IMR-90 (cell line): ENCODE results near the gene SEMA3E. TPM values are rescaled to one million over a fixed set of nuclear protein-coding genes. Genes with fewer than 3 reads are reported as not detected.

Experiments
- ATAC-seq: fragments of 200-7000 bp; cut with Tn5 transposase; 2 replicates; pipeline ENCODE4 v1.9.1; 2020; ENCODE audit warnings: low read depth, mild to moderate bottlenecking, moderate library complexity
- BruUV-seq: library from RNA; stranded (reverse); fragments of 400-500 nt; replicated peaks from 2 replicates; lab custom pipeline; 2021; lab: Mats Ljungman, UMichigan
- CTCF ChIA-PET: fragments of 300-600 bp; formaldehyde crosslinking; extraction: SDS; loops from one replicate; lab custom pipeline; 2021; ENCODE audit warnings: antibody characterized with exemption; lab: Yijun Ruan, JAX
- POLR2A ChIA-PET: fragments of 300-600 bp; sonication (Branson Sonifier 250); formaldehyde crosslinking; loops from one replicate; lab custom pipeline; 2022; ENCODE audit warnings: antibody characterized with exemption; ENCODE audit not compliant: unreplicated experiment; lab: Charles Lee
- DNase-seq: peaks from one replicate; pipeline ENCODE4 v3.0.0; 2013
- H2AFZ ChIP-seq: replicated peaks from 2 replicates; pipeline ENCODE3; 2013; ENCODE audit warnings: low read length, mild to moderate bottlenecking; ENCODE audit not compliant: poor library complexity
- H2AK5ac ChIP-seq: 2 replicates; pipeline ENCODE4 v1.6.1; 2013; ENCODE audit warnings: low read depth, low read length, inconsistent platforms
- H2AK9ac ChIP-seq: replicated peaks from 2 replicates; pipeline ENCODE3; 2013; ENCODE audit warnings: mild to moderate bottlenecking, low read depth, low read length, moderate library complexity; ENCODE audit not compliant: poor library complexity
- H2BK120ac ChIP-seq: 2 replicates; pipeline ENCODE4 v1.6.1; 2013; ENCODE audit warnings: low read depth, low read length, inconsistent platforms
- H2BK15ac ChIP-seq: 3 replicates; pipeline ENCODE4 v1.6.1; 2013; ENCODE audit warnings: low read depth, low read length, inconsistent platforms
- H2BK20ac ChIP-seq: 2 replicates; pipeline ENCODE4 v1.6.1; 2013; ENCODE audit warnings: low read depth, mild to moderate bottlenecking, inconsistent platforms, low read length, moderate library complexity
- H2BK5ac ChIP-seq: 2 replicates; pipeline ENCODE4 v1.6.1; 2013; ENCODE audit warnings: mild to moderate bottlenecking, low read depth, low read length, inconsistent platforms; ENCODE audit not compliant: poor library complexity, severe bottlenecking
- H3K14ac ChIP-seq: replicated peaks from 2 replicates; pipeline ENCODE4 v1.6.1; 2013; ENCODE audit warnings: low read depth, low read length, inconsistent platforms
- H3K18ac ChIP-seq: 2 replicates; pipeline ENCODE4 v1.6.1; 2013; ENCODE audit warnings: low read depth, low read length, control low read depth
- H3K23ac ChIP-seq: 2 replicates; pipeline ENCODE4 v1.6.1; 2013; ENCODE audit warnings: low read depth, low read length, inconsistent platforms
- H3K27ac ChIP-seq: 2 replicates; pipeline ENCODE4 v1.5.1; 2013; ENCODE audit warnings: mild to moderate bottlenecking, control low read depth, low read length; ENCODE audit not compliant: insufficient read depth
- H3K27me3 ChIP-seq: 2 replicates; pipeline ENCODE4 v1.6.1; 2013; ENCODE audit warnings: low read length; ENCODE audit not compliant: control insufficient read depth, insufficient read depth
- H3K36me3 ChIP-seq: 2 replicates; pipeline ENCODE4 v1.6.1; 2013; ENCODE audit warnings: low read length, mixed read lengths; ENCODE audit not compliant: control insufficient read depth, insufficient read depth
- H3K4ac ChIP-seq: 2 replicates; pipeline ENCODE4 v1.6.1; 2013; ENCODE audit warnings: low read depth, low read length, inconsistent platforms
- H3K4me1 ChIP-seq: 2 replicates; pipeline ENCODE4 v1.6.1; 2013; ENCODE audit warnings: low read length, mixed read lengths; ENCODE audit not compliant: control insufficient read depth, insufficient read depth
- H3K4me2 ChIP-seq: 2 replicates; pipeline ENCODE4 v1.6.1; 2013; ENCODE audit warnings: low read depth, mild to moderate bottlenecking, control low read depth, low read length, moderate library complexity
- H3K4me3 ChIP-seq: 2 replicates; pipeline ENCODE4 v1.5.1; 2013; ENCODE audit warnings: low read depth, mild to moderate bottlenecking, control low read depth, low read length, moderate library complexity; ENCODE audit not compliant: insufficient read depth
- H3K56ac ChIP-seq: 2 replicates; pipeline ENCODE4 v1.6.1; 2013; ENCODE audit warnings: low read length, inconsistent platforms; ENCODE audit not compliant: insufficient read depth; ENCODE audit errors: extremely low read depth
- H3K79me1 ChIP-seq, 2 experiments: 2 replicates each; pipeline ENCODE4 v1.6.1; 2013; ENCODE audit warnings: low read length in 2 of 2, inconsistent platforms in 1 of 2, low read depth in 1 of 2
- H3K9ac ChIP-seq: 2 replicates; pipeline ENCODE4 v1.6.1; 2013; ENCODE audit warnings: low read depth, low read length, control low read depth
- H3K9me1 ChIP-seq: 2 replicates; pipeline ENCODE4 v1.6.1; 2013; ENCODE audit warnings: low read length, inconsistent platforms; ENCODE audit not compliant: insufficient read depth
- H3K9me3 ChIP-seq: 2 replicates; pipeline ENCODE4 v1.6.1; 2013; ENCODE audit warnings: low read length; ENCODE audit not compliant: control insufficient read depth, insufficient read depth
- H4K20me1 ChIP-seq: 2 replicates; pipeline ENCODE4 v1.6.1; 2013; ENCODE audit warnings: low read length, inconsistent platforms; ENCODE audit not compliant: insufficient read depth
- H4K5ac ChIP-seq: 2 replicates; pipeline ENCODE4 v1.6.1; 2013; ENCODE audit warnings: mild to moderate bottlenecking, low read depth, low read length, control low read depth
- H4K8ac ChIP-seq, 2 experiments: 2 replicates each; pipeline ENCODE4 v1.6.1; 2013; ENCODE audit warnings: low read depth in 2 of 2, low read length in 2 of 2, control low read depth in 1 of 2, inconsistent platforms in 1 of 2
- H4K91ac ChIP-seq: 2 replicates; pipeline ENCODE4 v1.6.1; 2013; ENCODE audit warnings: low read depth, low read length, inconsistent platforms; ENCODE audit not compliant: insufficient read depth
- MAZ ChIP-seq: IDR thresholded peaks from 2 replicates; pipeline ENCODE4 v1.6.1; 2012; ENCODE audit warnings: low read depth, mild to moderate bottlenecking, low read length, improper control_type of control experiment, moderate library complexity, borderline replicate concordance
- RAD21 ChIP-seq: IDR thresholded peaks from 2 replicates; pipeline ENCODE4 v1.6.1; 2012; ENCODE audit warnings: low read length, improper control_type of control experiment
- RFX5 ChIP-seq: IDR thresholded peaks from 2 replicates; pipeline ENCODE4 v1.8.0; 2012; ENCODE audit warnings: low read depth, mild to moderate bottlenecking, low read length, moderate library complexity
- USF2 ChIP-seq: fragments of 150-350 bp; IDR thresholded peaks from 2 replicates; pipeline ENCODE4 v1.6.1; 2017; ENCODE audit warnings: mild to moderate bottlenecking, antibody characterized with exemption, low read length, low read depth
- WGBS, 2 experiments: methylation state at CpG; one replicate each; pipeline versions ENCODE4 v1.1.5 to v1.1.7; 2013; ENCODE audit warnings: missing lambda C conversion rate in 2 of 2; ENCODE audit not compliant: insufficient read length in 1 of 2; ENCODE audit errors: extremely low coverage in 2 of 2; 5-methylcytosine and 5-hydroxymethylcytosine counted together
- dilution Hi-C: fragments of 300-500 bp; cut with HindIII; formaldehyde crosslinking; loops from one replicate; pipeline ENCODE4 v1.14.3; 2018; ENCODE audit warnings: low sequenced_read_pairs; ENCODE audit not compliant: unreplicated experiment
- in situ Hi-C: fragments of 300-500 bp; cut with MboI; formaldehyde crosslinking; loops from 3 replicates; pipeline ENCODE4 v1.14.3; 2019; ENCODE audit warnings: low sequenced_read_pairs, inconsistent platforms, mixed read lengths
- intact Hi-C: fragments of 100-400 bp; cut with micrococcal nuclease; formaldehyde crosslinking; loops from 2 replicates; pipeline ENCODE4 v1.10.0; 2022
- polyA plus RNA-seq, 3 experiments: library from polyadenylated mRNA; depleted of rRNA; stranded (reverse); fragments of >200 nt; gene quantifications; 2 replicates each; pipeline ENCODE4 v1.2.3, GENCODE V29; 2012; ENCODE audit warnings: low replicate concordance in 1 of 3
- total RNA-seq: library from RNA; depleted of rRNA; stranded (reverse); fragments of >200 nt; gene quantifications from 2 replicates; pipeline ENCODE4 v1.2.3, GENCODE V29; 2012

The SEMA3E gene
- total and polyA plus RNA-seq, 2 of the 4 experiments (the other 2 are of a cell fraction) = 0.31 to 0.72 TPM

GRCh38 chr7:83452256-83452655, 196.7 kb downstream of the SEMA3E start:
- intact Hi-C loops = no loop called here
- POLR2A ChIA-PET = no interaction called here

More at GRCh38 chr7:83452256-83452655, 196.7 kb downstream of the SEMA3E start:
- Histone ChIP-seq H2AK9ac (no peak overlapping the region), H3K56ac (no peak overlapping the region), H4K91ac (no peak overlapping the region), H3K14ac (no peak overlapping the region), H3K27ac (no peak overlapping the region), H2BK120ac (no peak overlapping the region), H3K9ac (no peak overlapping the region), H3K23ac (no peak overlapping the region), H4K20me1 (no peaks in the 10 kb centered on the region), H4K5ac (no peak overlapping the region), H2BK15ac (no peak overlapping the region), H2AFZ (no peak overlapping the region), H3K4ac (no peak overlapping the region), H3K18ac (no peak overlapping the region), H3K4me1 (no peaks in the 10 kb centered on the region), H3K79me1 (no peaks in the 10 kb centered on the region), H2BK5ac (no peak overlapping the region), H4K8ac (no peak overlapping the region), H3K4me3 (no peak overlapping the region), H3K9me3 (no peaks in the 10 kb centered on the region), H3K27me3 (no peaks in the 10 kb centered on the region), H2AK5ac (no peak overlapping the region), H3K9me1 (no peaks in the 10 kb centered on the region), H3K4me2 (no peak overlapping the region), H3K36me3 (no peaks in the 10 kb centered on the region), H2BK20ac (no peak overlapping the region)
- DNase-seq (no peak), ATAC-seq (no peak)
- TF ChIP-seq USF2 (no peak), RFX5 (no peak), MAZ (no peak), RAD21 (no peak)
- in situ Hi-C loops = no loop called here
- BruUV-seq = no TSS peak
- dilution Hi-C loops = no loop called here
- CTCF ChIA-PET = no interaction called here
- WGBS, 2 experiments = no CpG with 5 or more reads among the region's 2 CpGs
